T-helper 1 cell treated with Interleukin-12 subunit alpha and Interleukin-12 subunit beta and Interleukin-4 antibody, amounts not matched to agents 30 μg/mL and 1 μg/mL, for 36 hours (primary cell): ENCODE measurements around the gene RWDD2A.
A peak's percentile ranks its signal among the peaks of the same experiment; 100 is the strongest.

Source experiments
- H3K27ac Mint-ChIP-seq: one replicate; pipeline ENCODE4 v1.8.0; 2021; ENCODE audit warnings: mild to moderate bottlenecking, mixed read lengths
- H3K27me3 Mint-ChIP-seq: one replicate; pipeline ENCODE4 v1.8.0; 2021; ENCODE audit warnings: low read depth, mixed read lengths
- H3K36me3 Mint-ChIP-seq: one replicate; pipeline ENCODE4 v1.8.0; 2021; ENCODE audit warnings: low read depth, mixed read lengths
- H3K4me1 Mint-ChIP-seq: one replicate; pipeline ENCODE4 v1.8.0; 2021; ENCODE audit warnings: low read depth, mixed read lengths
- H3K4me3 Mint-ChIP-seq: one replicate; pipeline ENCODE4 v1.8.0; 2021; ENCODE audit warnings: mild to moderate bottlenecking, moderate library complexity, mixed read lengths
- H3K9me3 Mint-ChIP-seq: one replicate; pipeline ENCODE4 v1.8.0; 2021; ENCODE audit warnings: mixed read lengths

Gene RWDD2A

DNA sequence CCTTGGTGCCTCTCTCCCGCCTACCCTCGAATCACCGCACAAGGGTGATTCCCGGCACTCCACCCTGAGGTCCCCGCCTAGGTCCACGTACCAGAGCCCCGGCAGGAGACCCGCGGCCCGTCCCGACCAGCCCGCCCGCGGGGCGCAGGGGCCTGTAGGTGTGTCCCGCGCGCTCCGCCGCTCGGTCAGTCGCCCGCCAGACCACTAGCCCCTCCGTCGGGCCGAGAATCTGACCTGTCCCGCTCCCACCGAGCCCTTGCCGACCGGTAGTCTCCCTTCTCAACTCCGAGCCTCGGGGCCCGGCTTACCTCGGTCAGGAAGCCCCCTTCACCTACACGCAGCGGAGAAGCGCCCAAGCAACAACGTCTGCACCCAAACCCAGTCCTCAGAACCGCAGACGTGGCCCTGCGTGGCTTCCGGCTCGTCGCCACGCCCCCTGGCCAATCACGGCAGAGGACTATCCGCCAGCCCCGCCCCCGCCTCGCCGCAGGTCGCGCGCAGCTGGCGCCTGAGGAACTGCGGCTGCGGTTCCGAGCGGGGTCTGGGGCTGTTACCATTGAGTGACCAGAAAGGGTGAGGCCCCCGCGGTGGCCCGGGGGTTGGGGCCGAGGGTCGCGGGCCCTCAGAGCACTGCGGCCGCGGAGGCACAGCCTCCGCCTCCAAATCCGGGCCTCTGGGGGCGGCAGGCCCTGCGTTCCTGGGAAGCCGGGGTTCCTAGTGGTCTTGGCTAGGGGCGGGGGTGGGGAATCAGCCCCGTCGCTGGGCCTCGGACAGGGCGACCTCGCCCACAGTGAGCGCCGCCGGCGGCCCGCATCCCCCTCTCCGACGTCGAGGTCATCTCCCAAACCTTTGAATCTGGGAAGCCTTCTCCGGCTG lies at the start of gene RWDD2A, which contains the start of gene PGM3:
Gene RWDD2A, plus strand, starts transcription at position 487 of the 876 bp plus-strand sequence. CDS start 1,095 bp downstream, outside the sequence.
Gene PGM3, minus strand, starts transcription at position 395 of the 876 bp plus-strand sequence. CDS start 2,253 bp downstream, outside the sequence.
- H3K36me3 Mint-ChIP-seq: peaks cover 6% of the 10 kb centered on the region
- no peaks in the 10 kb centered on the region for H3K9me3 Mint-ChIP-seq
- peaks cover 28% of the 10 kb centered on the region for H3K4me1 Mint-ChIP-seq
- no peaks in the 10 kb centered on the region for H3K27me3 Mint-ChIP-seq
- peak within 1 kb of the TSS; percentile 91 for H3K27ac Mint-ChIP-seq
- peak within 1 kb of the TSS; percentile 93 for H3K4me3 Mint-ChIP-seq

DNA sequence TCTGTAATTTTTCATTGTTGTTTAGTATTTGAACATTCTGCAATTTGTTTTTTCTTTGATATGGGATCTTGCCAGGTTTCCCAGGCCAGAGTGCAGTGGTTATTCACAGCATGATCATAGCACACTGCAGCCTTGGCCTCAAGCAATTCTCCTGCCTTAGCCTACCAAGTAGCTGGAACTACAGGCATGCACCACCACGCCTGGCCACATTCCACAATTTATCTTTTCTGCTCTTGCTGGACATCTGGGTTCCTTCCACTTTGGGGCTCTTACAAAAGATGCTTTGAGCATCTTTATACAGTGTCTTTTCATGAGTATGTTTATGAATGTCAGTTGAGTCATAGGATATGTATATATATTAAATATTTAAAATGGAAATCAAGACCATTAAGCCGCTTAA lies 42.0 kb upstream of the RWDD2A start:
- Mint-ChIP-seq H3K27ac (no peak overlapping the region), H3K36me3 (peaks cover 12% of the 10 kb centered on the region), H3K27me3 (no peaks in the 10 kb centered on the region)

DNA sequence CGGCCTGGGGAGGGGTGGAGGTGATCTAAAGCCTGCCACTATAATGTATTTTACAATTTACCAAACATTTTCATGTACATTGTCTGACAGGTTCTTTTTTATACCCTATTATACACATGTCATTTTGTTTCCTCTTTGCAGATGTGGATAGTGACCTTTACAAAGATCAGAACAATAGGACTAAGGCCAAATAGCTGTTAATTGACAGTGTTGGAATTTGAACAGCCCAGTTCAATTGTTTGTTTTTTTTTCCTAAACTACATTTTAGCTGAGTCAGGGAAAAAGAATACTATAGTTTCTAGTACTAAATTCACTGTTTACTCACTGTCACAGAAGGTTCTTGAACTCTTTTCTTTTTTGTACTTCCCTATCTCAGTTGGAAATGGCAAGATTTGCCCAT lies 40.2 kb upstream of the RWDD2A start:
- H3K36me3 Mint-ChIP-seq: peaks cover 12% of the 10 kb centered on the region
- H3K4me1 Mint-ChIP-seq: peaks cover 1% of the 10 kb centered on the region
- no peak overlapping the region for H3K4me3 Mint-ChIP-seq
- H3K27ac Mint-ChIP-seq: no peak overlapping the region
- H3K27me3 Mint-ChIP-seq: no peaks in the 10 kb centered on the region
- H3K9me3 Mint-ChIP-seq: no peaks in the 10 kb centered on the region

More for the DNA sequence above, 42.0 kb upstream of the RWDD2A start:
- H3K4me3 Mint-ChIP-seq: no peak overlapping the region
- H3K9me3 Mint-ChIP-seq: no peaks in the 10 kb centered on the region
- H3K4me1 Mint-ChIP-seq: peaks cover 1% of the 10 kb centered on the region

DNA sequence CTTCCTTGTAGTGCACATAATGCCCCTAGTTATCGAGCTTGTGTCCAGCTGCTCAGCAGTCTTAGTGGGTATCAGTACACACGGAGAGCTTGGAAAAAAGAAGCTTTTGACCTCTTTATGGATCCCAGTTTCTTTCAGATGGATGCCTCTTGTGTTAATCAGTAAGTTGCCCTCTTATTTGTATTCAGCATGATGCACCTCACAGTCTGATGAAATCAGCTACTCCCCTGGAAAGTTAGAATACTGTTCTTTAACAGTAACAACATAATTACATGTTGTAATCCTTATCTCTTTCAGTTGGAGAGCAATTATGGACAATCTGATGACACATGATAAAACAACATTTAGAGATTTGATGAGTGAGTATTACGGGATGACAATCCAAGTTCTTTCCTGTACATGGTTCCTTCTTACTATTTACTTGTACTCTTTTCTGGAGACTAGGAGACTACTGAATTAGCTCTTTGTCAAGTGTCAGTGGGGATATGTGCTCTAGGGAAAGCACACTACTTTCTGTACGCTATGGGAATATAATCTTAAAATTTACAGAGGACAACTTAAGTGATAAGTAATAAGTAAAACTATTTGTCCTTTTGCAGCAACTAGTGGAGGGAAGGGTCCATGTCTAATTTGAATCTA lies 39.2 kb upstream of the RWDD2A start:
- Mint-ChIP-seq H3K4me3 (no peak overlapping the region), H3K4me1 (no peaks in the 10 kb centered on the region), H3K27me3 (no peaks in the 10 kb centered on the region), H3K27ac (no peak overlapping the region), H3K36me3 (peaks cover 11% of the 10 kb centered on the region), H3K9me3 (no peaks in the 10 kb centered on the region)

DNA sequence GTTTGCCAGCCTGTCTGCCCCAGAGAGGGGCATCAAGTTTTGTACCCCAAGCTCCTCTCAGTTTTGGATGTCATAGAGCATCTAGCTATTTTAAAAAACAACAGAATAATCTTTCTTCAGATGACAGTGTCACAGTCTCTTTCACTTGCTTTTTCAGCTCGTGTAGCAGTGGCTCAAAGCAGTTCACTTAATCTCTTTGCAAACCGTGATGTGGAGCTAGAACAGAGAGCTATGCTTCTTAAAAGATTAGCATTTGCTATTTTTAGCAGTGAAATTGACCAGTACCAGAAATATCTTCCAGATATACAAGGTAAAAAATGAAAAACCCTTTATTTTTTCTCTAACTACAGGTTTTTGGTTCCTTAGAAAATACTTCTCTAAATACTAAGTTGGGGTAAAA lies 37.4 kb upstream of the RWDD2A start:
- no peak overlapping the region for H3K27ac Mint-ChIP-seq
- H3K4me1 Mint-ChIP-seq: no peaks in the 10 kb centered on the region
- no peak overlapping the region for H3K4me3 Mint-ChIP-seq
- no peaks in the 10 kb centered on the region for H3K27me3 Mint-ChIP-seq
- H3K36me3 Mint-ChIP-seq: peaks cover 6% of the 10 kb centered on the region
- H3K9me3 Mint-ChIP-seq: no peaks in the 10 kb centered on the region

DNA sequence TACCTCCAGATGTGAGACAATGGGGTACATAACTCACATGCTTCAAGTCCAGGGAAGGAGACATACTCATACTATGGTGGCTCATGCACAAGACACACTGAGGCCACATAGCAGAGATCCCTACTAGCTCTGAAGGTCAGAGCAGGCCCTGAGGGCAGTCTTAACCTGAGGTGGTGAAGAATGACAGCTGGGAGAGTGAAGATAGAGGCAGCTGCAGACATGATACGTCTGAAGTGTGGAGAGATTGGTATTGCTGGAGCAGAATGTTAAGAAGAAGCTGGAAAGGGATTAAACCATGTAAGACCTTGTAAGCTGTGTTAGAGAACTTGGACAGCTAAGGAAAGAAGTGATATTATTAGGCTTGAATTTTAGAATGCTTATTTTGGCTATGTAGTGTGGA lies 33.0 kb upstream of the RWDD2A start:
- Mint-ChIP-seq H3K9me3 (no peaks in the 10 kb centered on the region), H3K4me3 (no peak overlapping the region), H3K27me3 (no peaks in the 10 kb centered on the region), H3K4me1 (peaks cover 3% of the 10 kb centered on the region), H3K36me3 (peaks cover 12% of the 10 kb centered on the region), H3K27ac (no peak overlapping the region)

DNA sequence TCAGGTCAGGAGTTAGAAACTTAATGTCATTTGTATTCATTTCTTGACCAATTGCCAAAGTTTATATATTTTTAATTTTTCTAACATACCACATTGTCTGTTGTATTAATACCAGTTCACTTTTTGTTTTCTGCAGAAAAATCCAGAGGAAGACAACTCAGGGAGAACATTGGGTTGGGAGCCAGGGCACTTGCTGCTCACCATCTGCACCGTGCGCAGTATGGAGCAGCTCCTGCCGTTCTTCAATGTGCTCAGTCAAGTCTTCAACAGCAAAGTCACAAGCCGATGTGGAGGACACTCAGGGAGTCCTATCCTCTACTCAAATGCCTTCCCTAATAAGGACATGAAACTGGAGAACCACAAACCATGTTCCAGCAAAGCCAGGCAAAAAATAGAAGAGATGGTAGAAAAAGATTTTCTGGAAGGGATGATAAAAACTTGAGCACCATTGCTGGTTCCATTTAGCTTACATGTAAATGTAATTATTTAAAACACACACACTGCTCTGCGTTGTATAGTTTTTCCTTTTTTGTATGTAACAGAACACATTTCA lies 25.4 kb upstream of the RWDD2A start:
- no peak overlapping the region for H3K27ac Mint-ChIP-seq
- no peaks in the 10 kb centered on the region for H3K27me3 Mint-ChIP-seq
- H3K9me3 Mint-ChIP-seq: no peaks in the 10 kb centered on the region
- H3K4me1 Mint-ChIP-seq: peaks cover 3% of the 10 kb centered on the region
- no peak overlapping the region for H3K4me3 Mint-ChIP-seq
- H3K36me3 Mint-ChIP-seq: peaks cover 43% of the 10 kb centered on the region

DNA sequence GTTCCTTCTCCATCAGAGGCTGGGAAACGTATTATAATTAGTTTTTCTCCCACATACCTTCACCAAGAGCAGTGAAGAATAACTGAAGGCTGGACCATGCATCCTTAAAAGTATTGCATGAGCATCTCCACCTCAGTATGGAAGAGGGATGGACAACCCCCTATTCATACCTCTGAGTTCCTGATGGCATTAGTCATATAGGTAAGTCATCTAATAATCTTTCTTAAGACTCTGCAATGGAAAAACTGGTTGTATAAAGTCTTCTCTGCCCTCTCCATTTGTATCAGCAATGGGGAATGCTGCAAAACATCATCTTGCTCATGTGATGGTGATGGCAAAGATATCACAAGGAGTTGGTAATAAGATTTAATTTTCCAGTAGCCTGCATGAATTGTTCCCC lies 24.6 kb upstream of the RWDD2A start:
- peaks cover 48% of the 10 kb centered on the region for H3K36me3 Mint-ChIP-seq

DNA sequence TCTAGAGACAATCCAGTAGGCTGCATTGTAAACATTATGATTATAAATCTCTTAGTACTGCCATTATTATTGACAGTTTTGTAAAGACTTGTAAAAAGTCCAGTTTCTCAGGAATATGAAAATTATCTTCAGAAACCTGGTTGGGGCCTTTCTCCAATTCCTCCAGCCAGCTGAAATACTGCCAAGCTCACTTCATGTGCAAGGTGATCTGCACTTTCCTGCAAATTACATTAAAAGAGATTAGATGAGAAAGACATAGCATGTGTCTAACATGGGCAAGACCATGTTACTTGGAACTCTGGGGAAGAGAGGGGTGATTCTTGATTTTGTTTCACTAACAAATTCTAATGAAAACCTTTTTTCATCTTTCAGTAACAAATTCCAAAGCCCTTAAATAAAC lies 24.1 kb upstream of the RWDD2A start:
- Mint-ChIP-seq H3K36me3 (peaks cover 50% of the 10 kb centered on the region), H3K27ac (no peak overlapping the region), H3K9me3 (no peaks in the 10 kb centered on the region), H3K27me3 (no peaks in the 10 kb centered on the region), H3K4me1 (peaks cover 3% of the 10 kb centered on the region), H3K4me3 (no peak overlapping the region)

More for the DNA sequence above, 24.6 kb upstream of the RWDD2A start:
- no peaks in the 10 kb centered on the region for H3K9me3 Mint-ChIP-seq
- no peak overlapping the region for H3K4me3 Mint-ChIP-seq
- peaks cover 3% of the 10 kb centered on the region for H3K4me1 Mint-ChIP-seq
- H3K27me3 Mint-ChIP-seq: no peaks in the 10 kb centered on the region
- H3K27ac Mint-ChIP-seq: no peak overlapping the region

DNA sequence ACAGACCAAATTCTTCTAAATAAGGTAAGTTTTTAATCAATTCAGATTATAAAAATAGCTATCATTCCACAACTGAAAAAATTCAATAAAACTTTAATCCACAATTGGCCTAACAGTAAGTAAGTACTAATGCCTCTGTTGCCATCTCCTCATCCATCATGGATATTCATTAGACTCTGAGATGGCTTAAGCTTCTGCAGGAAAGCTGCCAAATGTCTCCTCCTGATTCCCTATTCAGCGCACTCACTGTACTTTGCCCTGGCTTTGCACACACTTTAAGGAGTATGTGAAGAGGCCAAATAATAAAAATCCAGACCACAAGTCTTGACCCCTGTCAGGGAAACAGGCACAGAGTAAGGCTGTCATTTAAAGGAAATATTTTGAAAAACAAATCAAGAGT lies 23.6 kb upstream of the RWDD2A start:
- Mint-ChIP-seq H3K36me3 (peaks cover 52% of the 10 kb centered on the region), H3K4me3 (no peak overlapping the region), H3K4me1 (peaks cover 1% of the 10 kb centered on the region)

DNA sequence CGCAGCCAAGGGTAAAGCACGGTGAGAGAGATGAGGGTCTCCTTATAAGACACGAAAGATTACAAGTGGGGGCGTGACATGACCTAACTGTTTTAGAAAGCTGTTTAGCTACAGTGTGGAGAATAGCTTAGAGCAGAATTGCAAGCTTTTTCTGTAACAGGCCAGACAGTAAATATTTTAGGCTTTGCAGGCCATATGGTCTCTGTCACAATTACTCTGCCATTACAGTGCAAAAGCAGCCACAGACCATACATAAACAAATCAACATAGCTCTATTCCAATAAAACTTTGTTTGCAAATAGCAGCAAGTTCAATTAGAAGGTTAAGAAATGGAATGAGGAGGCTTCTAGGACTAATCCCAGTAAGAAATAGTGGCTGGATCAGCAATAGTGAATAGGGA lies 16.9 kb upstream of the RWDD2A start:
- Mint-ChIP-seq H3K36me3 (peaks cover 49% of the 10 kb centered on the region), H3K27me3 (no peaks in the 10 kb centered on the region), H3K27ac (no peak overlapping the region), H3K4me1 (no peaks in the 10 kb centered on the region), H3K9me3 (no peaks in the 10 kb centered on the region), H3K4me3 (no peak overlapping the region)

More for the DNA sequence above, 23.6 kb upstream of the RWDD2A start:
- Mint-ChIP-seq H3K27ac (no peak overlapping the region), H3K9me3 (no peaks in the 10 kb centered on the region), H3K27me3 (no peaks in the 10 kb centered on the region)

DNA sequence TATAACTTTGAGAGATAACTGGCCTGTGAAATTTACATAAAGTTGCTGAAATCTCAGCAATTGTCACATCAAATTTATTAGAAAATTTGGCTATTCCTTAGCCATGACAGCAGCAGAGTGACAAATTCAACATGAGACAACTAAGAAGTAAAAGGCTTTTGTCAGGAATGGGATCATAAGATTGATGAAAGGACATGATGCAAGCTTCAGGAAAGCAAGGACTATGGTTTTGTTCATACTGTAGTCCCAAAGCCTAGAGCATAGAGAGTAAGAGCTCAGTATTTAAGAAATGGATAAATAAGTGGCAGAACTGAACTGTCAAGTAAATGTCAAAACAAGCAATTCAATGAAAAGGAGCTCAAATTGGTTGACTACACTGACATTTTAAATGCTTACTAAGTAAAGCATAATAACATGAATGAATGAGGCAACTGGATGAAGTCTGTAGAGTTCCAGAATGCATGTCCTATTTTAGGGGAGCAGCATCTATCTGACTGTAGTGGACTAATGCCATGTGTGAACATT lies 12.7 kb upstream of the RWDD2A start:
- H3K4me3 Mint-ChIP-seq: no peak overlapping the region
- H3K4me1 Mint-ChIP-seq: peaks cover 2% of the 10 kb centered on the region
- no peaks in the 10 kb centered on the region for H3K27me3 Mint-ChIP-seq
- peaks cover 59% of the 10 kb centered on the region for H3K36me3 Mint-ChIP-seq
- no peak overlapping the region for H3K27ac Mint-ChIP-seq
- H3K9me3 Mint-ChIP-seq: no peaks in the 10 kb centered on the region

DNA sequence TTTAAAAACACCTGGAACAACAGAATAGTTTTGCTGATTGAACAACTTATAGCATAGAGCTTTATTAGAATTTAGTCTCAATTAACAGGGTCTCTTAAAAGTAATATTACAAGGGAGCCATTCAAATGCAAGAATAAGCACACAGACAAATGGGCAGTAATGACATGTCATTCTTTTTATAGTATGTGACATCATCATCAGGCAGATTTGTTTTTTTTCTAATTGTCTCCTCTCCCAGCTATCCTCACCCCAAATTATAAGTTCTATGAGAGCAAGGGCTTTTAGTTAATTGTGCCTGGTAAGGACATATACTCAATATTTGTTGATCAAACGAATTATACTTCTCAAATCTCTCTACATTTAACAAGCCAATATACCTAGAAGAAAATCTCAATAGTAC lies 11.0 kb upstream of the RWDD2A start:
- Mint-ChIP-seq H3K27ac (no peak overlapping the region), H3K4me3 (no peak overlapping the region)

DNA sequence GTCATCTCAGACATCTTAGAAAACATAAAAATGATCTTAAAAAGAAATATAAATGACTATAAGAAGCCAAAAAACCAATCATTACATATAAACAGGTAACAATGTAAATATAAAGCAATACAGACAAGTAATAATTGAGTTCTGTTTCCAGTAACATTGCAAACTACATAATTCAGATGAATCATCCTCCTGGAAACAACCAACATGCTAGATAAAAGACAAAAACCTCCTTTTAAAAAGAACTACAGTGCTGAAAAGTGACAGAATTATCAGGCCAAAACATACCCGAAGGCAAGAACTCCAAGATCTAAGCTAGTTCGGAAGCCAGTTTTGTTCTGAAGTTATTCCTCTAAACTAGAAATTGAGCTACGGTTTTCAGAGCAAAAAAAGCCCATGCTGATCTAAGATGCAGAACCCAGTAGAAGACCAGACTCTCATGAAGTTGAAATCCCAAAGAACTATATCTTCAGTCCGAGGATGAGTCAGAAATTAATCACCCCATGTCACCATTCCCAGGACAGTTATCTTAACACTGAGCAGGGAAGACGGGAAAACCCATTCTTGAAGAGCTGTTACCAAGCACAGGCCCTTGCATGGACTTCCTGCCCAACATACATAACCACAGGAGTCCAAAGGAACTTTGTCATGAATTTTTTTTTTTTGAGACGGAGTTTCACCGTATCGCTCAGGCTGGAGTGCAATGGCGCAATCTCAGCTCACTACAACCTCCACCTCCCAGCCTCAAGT lies 9.9 kb upstream of the RWDD2A start:
- Mint-ChIP-seq H3K9me3 (no peaks in the 10 kb centered on the region), H3K36me3 (peaks cover 47% of the 10 kb centered on the region), H3K27me3 (no peaks in the 10 kb centered on the region), H3K4me1 (peaks cover 4% of the 10 kb centered on the region), H3K27ac (no peak overlapping the region), H3K4me3 (no peak overlapping the region)

More for the DNA sequence above, 11.0 kb upstream of the RWDD2A start:
- no peaks in the 10 kb centered on the region for H3K27me3 Mint-ChIP-seq
- peaks cover 55% of the 10 kb centered on the region for H3K36me3 Mint-ChIP-seq
- H3K9me3 Mint-ChIP-seq: no peaks in the 10 kb centered on the region
- H3K4me1 Mint-ChIP-seq: peaks cover 2% of the 10 kb centered on the region
